Kidney glomerular epithelial cell (primary cell): ENCODE data around the gene MAP3K6.

Experiments used
- DNase-seq: peaks from one replicate; lab custom pipeline; 2025; lab: John Stamatoyannopoulos, UW

MAP3K6 gene

GRCh38 chr1:27372808-27373690 is 6.3 kb upstream of the MAP3K6 start:
- DNase-seq = no peak

GRCh38 chr1:27372022-27372807 is 5.5 kb upstream of the MAP3K6 start:
- peak; percentile 77 for DNase-seq

GRCh38 chr1:27368869-27369582 is 2.3 kb upstream of the MAP3K6 start:
- DNase-seq = peak; percentile 3

GRCh38 chr1:27367160-27367650 is 444 bp upstream of the MAP3K6 start:
- no peak for DNase-seq

GRCh38 chr1:27366113-27366410 is 699 bp downstream of the MAP3K6 start:
- DNase-seq = peak; percentile 39

GRCh38 chr1:27365372-27366112 is 1.2 kb downstream of the MAP3K6 start:
- peak; percentile 92 for DNase-seq

GRCh38 chr1:27364696-27365371 is 1.9 kb downstream of the MAP3K6 start:
- no peak for DNase-seq

GRCh38 chr1:27363766-27364695 is 2.7 kb downstream of the MAP3K6 start:
- no peak for DNase-seq

GRCh38 chr1:27361553-27361952 is 5.2 kb downstream of the MAP3K6 start:
- DNase-seq = no peak

GRCh38 chr1:27361044-27361402 is 5.7 kb downstream of the MAP3K6 start:
- DNase-seq = no peak

- DNase-seq = no peak
These were observed 6.4 kb downstream of the MAP3K6 start for GRCh38 chr1:27360159-27361043.

- no peak for DNase-seq
These were observed 7.0 kb downstream of the MAP3K6 start for GRCh38 chr1:27359822-27360158.

GRCh38 chr1:27358928-27359313 is 7.8 kb downstream of the MAP3K6 start:
- no peak for DNase-seq

- no peak for DNase-seq
These were observed 8.5 kb downstream of the MAP3K6 start for GRCh38 chr1:27358038-27358927.

GRCh38 chr1:27357281-27358037 is 9.3 kb downstream of the MAP3K6 start:
- DNase-seq = peak; percentile 36

- DNase-seq = no peak
These were observed 10.0 kb downstream of the MAP3K6 start for GRCh38 chr1:27356619-27357280.

- DNase-seq = no peak
These were observed 10.5 kb downstream of the MAP3K6 start for GRCh38 chr1:27356277-27356618.
